H1 (cell line): Measurements from ENCODE around the gene ACADVL. TPM values are rescaled to one million over a fixed set of nuclear protein-coding genes. Genes with fewer than 3 reads are reported as not detected.

ENCODE experiments used
- CTCF ChIA-PET: fragments of 300-600 bp; sonication (Branson Sonifier 250); formaldehyde crosslinking; loops from one replicate; lab custom pipeline; 2021; ENCODE audit not compliant: partially characterized antibody; lab: Charles Lee
- POLR2A ChIA-PET: fragments of 300-600 bp; sonication (Branson Sonifier 250); formaldehyde crosslinking; loops from one replicate; lab custom pipeline; 2021; ENCODE audit warnings: inconsistent platforms; ENCODE audit not compliant: partially characterized antibody; lab: Charles Lee
- DNase-seq, 2 experiments: peaks; one replicate each; pipeline versions ENCODE4 v3.0.0 to v3.0.0-alpha.2; 2010 to 2022; ENCODE audit warnings: low spot score in 2 of 2, low read depth in 1 of 2, mixed read lengths in 1 of 2
- FAIRE-seq: peaks from 2 replicates; lab custom pipeline; 2011; peaks lifted over from hg19 to GRCh38; lab: Jason Lieb, UNC
- H2AFZ ChIP-seq: 2 replicates; pipeline ENCODE4 v1.8.1; 2012; ENCODE audit warnings: low read length, inconsistent platforms
- H2AK5ac ChIP-seq: 2 replicates; pipeline ENCODE4 v1.6.1; 2013; ENCODE audit warnings: low read depth, low read length
- H2BK120ac ChIP-seq: replicated peaks from 2 replicates; pipeline ENCODE3; 2013; ENCODE audit warnings: low read depth, low read length, inconsistent platforms
- H2BK12ac ChIP-seq: 2 replicates; pipeline ENCODE4 v1.6.1; 2013; ENCODE audit warnings: low read depth, low read length
- H2BK15ac ChIP-seq: 2 replicates; pipeline ENCODE4 v1.6.1; 2013; ENCODE audit warnings: low read length
- H2BK20ac ChIP-seq: 2 replicates; pipeline ENCODE4 v1.6.1; 2013; ENCODE audit warnings: low read length
- H2BK5ac ChIP-seq: 2 replicates; pipeline ENCODE4 v1.6.1; 2013; ENCODE audit warnings: low read depth, low read length
- H3K14ac ChIP-seq: 2 replicates; pipeline ENCODE4 v1.6.1; 2013; ENCODE audit warnings: inconsistent platforms; ENCODE audit not compliant: insufficient read length
- H3K18ac ChIP-seq: 2 replicates; pipeline ENCODE4 v1.6.1; 2013; ENCODE audit warnings: low read length; ENCODE audit errors: extremely low read depth
- H3K23ac ChIP-seq: 2 replicates; pipeline ENCODE4 v1.6.1; 2013; ENCODE audit warnings: inconsistent platforms; ENCODE audit not compliant: insufficient read length
- H3K23me2 ChIP-seq: 2 replicates; pipeline ENCODE4 v1.6.1; 2013; ENCODE audit warnings: low read depth, low read length
- H3K27ac ChIP-seq: 2 replicates; pipeline ENCODE4 v1.6.1; 2011; ENCODE audit warnings: low read depth, low read length, inconsistent platforms
- H3K27me3 ChIP-seq, 4 experiments: replicated peaks in 1 of 4; 1 replicate in 1 of 4; 2 replicates in 3 of 4; pipeline versions ENCODE4 v1.6.1 to v1.8.1; 2011 to 2013; ENCODE audit warnings: low read length in 3 of 4, mild to moderate bottlenecking in 3 of 4, inconsistent platforms in 2 of 4, mixed read lengths in 2 of 4, moderate library complexity in 1 of 4; ENCODE audit not compliant: control insufficient read depth in 3 of 4, insufficient read depth in 3 of 4; ENCODE audit errors: extremely low read depth in 1 of 4
- H3K36me3 ChIP-seq, 4 experiments: 2 replicates each; pipeline versions ENCODE4 v1.6.1 to v1.8.1; 2011 to 2013; ENCODE audit warnings: mild to moderate bottlenecking in 4 of 4, low read length in 3 of 4, moderate library complexity in 2 of 4, control low read depth in 1 of 4, inconsistent platforms in 1 of 4; ENCODE audit not compliant: insufficient read depth in 4 of 4, control insufficient read depth in 2 of 4
- H3K4ac ChIP-seq: replicated peaks from 2 replicates; pipeline ENCODE3; 2013; ENCODE audit warnings: low read length, low read depth, mixed read lengths, inconsistent platforms; ENCODE audit not compliant: insufficient read length
- H3K4me1 ChIP-seq, 4 experiments: replicated peaks in 1 of 4; 1 replicate in 1 of 4; 2 replicates in 3 of 4; pipeline versions ENCODE4 v1.6.1 to v1.8.1; 2011 to 2013; ENCODE audit warnings: low read length in 3 of 4, inconsistent platforms in 2 of 4, mixed read lengths in 1 of 4; ENCODE audit not compliant: insufficient read depth in 4 of 4, control insufficient read depth in 3 of 4
- H3K4me2 ChIP-seq, 2 experiments: 2 replicates each; pipeline versions ENCODE4 v1.6.1 to v1.8.1; 2011 to 2013; ENCODE audit warnings: low read depth in 2 of 2, low read length in 2 of 2, control low read depth in 1 of 2, inconsistent platforms in 1 of 2, mild to moderate bottlenecking in 1 of 2; ENCODE audit not compliant: insufficient read depth in 1 of 2
- H3K4me3 ChIP-seq, 4 experiments: fragments of 200-600, 300-600 bp in 1 of 4; sonication (generic), shearing (Covaris generic), sonication (Bioruptor Twin) in 1 of 4; 2 replicates each; pipeline versions ENCODE4 v1.5.1 to v1.8.1; 2011 to 2016; ENCODE audit warnings: low read length in 4 of 4, low read depth in 3 of 4, control low read depth in 2 of 4, inconsistent platforms in 2 of 4, mild to moderate bottlenecking in 2 of 4, mixed read lengths in 1 of 4, moderate library complexity in 1 of 4; ENCODE audit not compliant: insufficient read depth in 2 of 4; ENCODE audit errors: extremely low read depth in 1 of 4
- H3K56ac ChIP-seq: replicated peaks from 2 replicates; pipeline ENCODE3; 2013; ENCODE audit warnings: low read depth, mild to moderate bottlenecking, mixed read lengths, low read length, inconsistent platforms; ENCODE audit not compliant: insufficient read length
- H3K79me1 ChIP-seq: 2 replicates; pipeline ENCODE4 v1.6.1; 2013; ENCODE audit warnings: low read depth, low read length, control low read depth
- H3K79me2 ChIP-seq, 2 experiments: 2 replicates each; pipeline versions ENCODE4 v1.6.1 to v1.8.1; 2012 to 2013; ENCODE audit warnings: low read length in 2 of 2, mild to moderate bottlenecking in 2 of 2, inconsistent platforms in 1 of 2; ENCODE audit not compliant: insufficient read depth in 2 of 2, control insufficient read depth in 1 of 2
- H3K9ac ChIP-seq, 4 experiments: replicated peaks in 1 of 4; 1 replicate in 1 of 4; 2 replicates in 3 of 4; pipeline versions ENCODE4 v1.6.1 to v1.8.1; 2011 to 2013; ENCODE audit warnings: low read depth in 3 of 4, low read length in 3 of 4, control low read depth in 2 of 4, mild to moderate bottlenecking in 2 of 4, moderate library complexity in 2 of 4, inconsistent platforms in 1 of 4; ENCODE audit errors: extremely low read depth in 1 of 4
- H3K9me3 ChIP-seq, 2 experiments: 2 replicates each; pipeline versions ENCODE4 v1.6.1 to v1.8.1; 2012 to 2013; ENCODE audit warnings: mild to moderate bottlenecking in 2 of 2, moderate library complexity in 2 of 2, control low read depth in 1 of 2, inconsistent platforms in 1 of 2, low read depth in 1 of 2, low read length in 1 of 2, mixed read lengths in 1 of 2; ENCODE audit not compliant: insufficient read depth in 2 of 2
- H4K20me1 ChIP-seq, 2 experiments: replicated peaks in 1 of 2; 2 replicates each; pipeline versions ENCODE3 to v1.8.1; 2011 to 2013; ENCODE audit warnings: inconsistent platforms in 2 of 2, low read length in 2 of 2, mild to moderate bottlenecking in 1 of 2; ENCODE audit not compliant: insufficient read depth in 2 of 2, control insufficient read depth in 1 of 2
- H4K5ac ChIP-seq: 2 replicates; pipeline ENCODE4 v1.6.1; 2013; ENCODE audit warnings: low read length, low read depth, mixed read lengths, inconsistent platforms; ENCODE audit not compliant: insufficient read length
- H4K8ac ChIP-seq: 2 replicates; pipeline ENCODE4 v1.8.0; 2013; ENCODE audit warnings: mild to moderate bottlenecking, moderate library complexity, low read length, inconsistent platforms; ENCODE audit not compliant: insufficient read depth; ENCODE audit errors: extremely low read depth
- H4K91ac ChIP-seq: replicated peaks from 2 replicates; pipeline ENCODE3; 2013; ENCODE audit warnings: low read length, mixed read lengths, inconsistent platforms; ENCODE audit not compliant: insufficient read length
- CBX8 ChIP-seq: fragments of 300-800, 300-1000 bp; sonication (generic); IDR thresholded peaks from 2 replicates; pipeline ENCODE4 v1.7.1; 2016; ENCODE audit warnings: low read depth, low read length, borderline replicate concordance
- CEBPB ChIP-seq: IDR thresholded peaks from 2 replicates; pipeline ENCODE4 v1.6.1; 2012; ENCODE audit warnings: low read depth, low read length
- CHD2 ChIP-seq: IDR thresholded peaks from 2 replicates; pipeline ENCODE4 v1.6.1; 2012; ENCODE audit warnings: low read length, improper control_type of control experiment
- CTBP2 ChIP-seq: IDR thresholded peaks from 2 replicates; pipeline ENCODE4 v1.7.0; 2011; ENCODE audit warnings: borderline replicate concordance, mild to moderate bottlenecking, moderate library complexity, mixed read lengths, low read length; ENCODE audit not compliant: insufficient read depth, insufficient read length
- SAP30 ChIP-seq: fragments of 300-600 bp; sonication (generic); IDR thresholded peaks from 2 replicates; pipeline ENCODE4 v1.7.1; 2012; ENCODE audit warnings: low read length, moderate library complexity, mild to moderate bottlenecking, inconsistent platforms; ENCODE audit not compliant: insufficient read depth, insufficient replicate concordance
- TAF1 ChIP-seq: IDR thresholded peaks from 2 replicates; pipeline ENCODE4 v1.6.1; 2011; ENCODE audit warnings: mild to moderate bottlenecking, low read depth, low read length
- TEAD4 ChIP-seq: IDR thresholded peaks from 2 replicates; pipeline ENCODE4 v1.6.1; 2012; ENCODE audit warnings: low read depth, low read length, inconsistent platforms, mixed read lengths
- WGBS, 2 experiments: shearing (Covaris generic) in 1 of 2; methylation state at CpG; one replicate each; pipeline versions ENCODE4 v1.1.6 to v1.1.7; 2013 to 2015; ENCODE audit warnings: low lambda C conversion rate in 2 of 2, mixed read lengths in 2 of 2, inconsistent platforms in 1 of 2, low coverage in 1 of 2, missing lambda C conversion rate in 1 of 2; ENCODE audit not compliant: insufficient replicate concordance in 2 of 2, insufficient coverage in 1 of 2, insufficient read length in 1 of 2; ENCODE audit errors: extremely low coverage in 1 of 2, missing lambda C conversion rate in 1 of 2; 5-methylcytosine and 5-hydroxymethylcytosine counted together
- polyA plus RNA-seq, 7 experiments: library from polyadenylated mRNA; depleted of rRNA in 3 of 7; stranded (reverse) in 5 of 7; unstranded in 2 of 7; fragments of >200 nt in 5 of 7; fragments of 200-250 nt in 2 of 7; gene quantifications; 1 replicate in 5 of 7; 2 replicates in 1 of 7; 4 replicates in 1 of 7; pipeline versions ENCODE4 v1.2.1 to v1.2.3, GENCODE V29; 2011 to 2013; ENCODE audit warnings: missing spikeins in 2 of 7, mixed read lengths in 2 of 7
- total RNA-seq: library from RNA; stranded (reverse); fragmentation: NEBNext Ultra II Directional; extraction: Animal tissue kit (Norgen Biotek cat#: 25700); gene quantifications from 2 replicates; pipeline ENCODE4 v1.2.1, GENCODE V29; 2021
- TF ChIP-seq, protein P1 (sequence below): IDR thresholded peaks from 2 replicates; pipeline ENCODE4 v1.6.1; 2012; ENCODE audit warnings: inconsistent platforms
- TF ChIP-seq, protein P2 (sequence below): IDR thresholded peaks from 2 replicates; pipeline ENCODE4 v1.6.1; 2011; ENCODE audit warnings: low read length, improper control_type of control experiment

Gene ACADVL
- total and polyA plus RNA-seq, 2 of the 8 experiments (the other 6 are each of a cell fraction or from before 2014, with no cell fraction given) = 181 to 231 TPM

DNA sequence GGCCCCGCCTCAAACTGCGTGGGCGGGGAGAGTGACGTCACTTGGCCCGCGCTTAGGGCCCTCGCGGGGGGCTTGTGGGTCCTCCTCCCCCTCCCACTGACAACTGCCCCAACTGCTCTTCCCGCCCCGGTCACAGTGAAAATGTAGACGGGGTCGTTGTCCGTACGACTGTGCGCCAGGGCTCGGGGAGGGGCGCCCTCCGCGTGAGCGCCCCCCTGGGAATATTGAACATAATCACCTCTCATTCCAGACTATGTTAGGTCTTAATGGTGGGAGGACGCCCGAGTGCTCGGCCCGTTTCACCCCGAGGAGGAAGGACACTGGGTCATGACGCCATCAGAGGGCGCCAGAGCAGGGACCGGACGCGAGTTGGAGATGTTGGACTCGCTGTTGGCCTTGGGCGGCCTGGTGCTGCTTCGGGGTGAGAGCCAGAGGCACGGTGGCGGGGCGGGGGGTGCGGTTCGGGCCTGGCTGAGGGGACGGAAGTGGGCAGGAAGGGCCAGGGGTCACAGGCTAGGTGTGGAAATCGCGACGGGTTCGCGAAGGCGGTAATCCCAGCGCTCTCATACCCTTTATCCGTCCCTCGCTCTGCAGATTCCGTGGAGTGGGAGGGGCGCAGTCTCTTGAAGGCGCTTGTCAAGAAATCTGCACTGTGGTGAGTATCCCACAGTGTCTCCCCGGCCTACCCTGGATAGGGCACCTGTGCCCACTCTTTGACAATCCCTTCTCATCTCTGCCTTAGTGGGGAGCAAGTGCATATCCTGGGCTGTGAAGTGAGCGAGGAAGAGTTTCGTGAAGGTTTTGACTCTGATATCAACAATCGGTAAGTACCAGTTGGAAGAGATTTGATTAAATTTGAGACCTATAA is 32.7 kb downstream of the ACADVL start, which contains the start of gene ELP5:
Gene ELP5 (plus strand): TSS at position 40 of the 868 bp plus-strand sequence. CDS start 336 bp downstream, at position 376.
- Histone ChIP-seq H4K5ac (peak within 1 kb of the TSS; percentile 92), H3K79me1 (peaks cover 16% of the 10 kb centered on the region), H4K8ac (peak within 1 kb of the TSS; percentile 99), H3K4ac (peak within 1 kb of the TSS; percentile 88), H2AK5ac (no peak within 1 kb of the TSS), H3K56ac (peak within 1 kb of the TSS; percentile 73), H3K14ac (no peak within 1 kb of the TSS), H2BK15ac (no peak within 1 kb of the TSS), H4K91ac (peak within 1 kb of the TSS; percentile 70), H3K23ac (no peak within 1 kb of the TSS), H3K4me1 (peaks cover 0 to 9% (median 4%) of the 10 kb centered on the region in 4 experiments; a peak in 6 of 7 replicates), H3K79me2 (peaks cover 23 to 48% of the 10 kb centered on the region in 2 experiments), H3K27me3 (no peaks in the 10 kb centered on the region), H2BK120ac (no peak within 1 kb of the TSS), H3K9ac (peak within 1 kb of the TSS; percentile 87 to 91 (median 90)), H3K36me3 (peaks cover 2 to 17% (median 10%) of the 10 kb centered on the region in 4 experiments; a peak in 6 of 8 replicates), H3K4me2 (peak within 1 kb of the TSS; percentile 89 to 99), H2BK5ac (peak within 1 kb of the TSS; percentile 89), H3K27ac (peak within 1 kb of the TSS; percentile 97), H2BK12ac (peak within 1 kb of the TSS; percentile 86), H3K18ac (peak within 1 kb of the TSS; percentile 97), H3K9me3 (no peaks in the 10 kb centered on the region), H2BK20ac (no peak within 1 kb of the TSS), H3K23me2 (peaks cover 7% of the 10 kb centered on the region), H4K20me1 (peaks cover 4 to 11% of the 10 kb centered on the region in 2 experiments), H3K4me3 (peak within 1 kb of the TSS; percentile 58 to 84 (median 79)), H2AFZ (peak within 1 kb of the TSS; percentile 93; the same call in 1 of the 2 replicates)
- ChIA-PET CTCF (no interaction called here), POLR2A (interaction anchor here (1.0 to 8.3 kb wide), 10 partner anchors 9 to 44 kb away, joined by 3 to 121 read pairs (median 7); partner anchors contain the start of genes ACADVL, CLDN7, DLG4 and DVL2)
- DNase-seq = peak in 1 of 2 experiments; percentile 97
- FAIRE-seq = peak; percentile 7
- 7% methylated on average over 39 of the region's 55 CpGs; no CpG with 5 or more reads in 1 of the 2 experiments for WGBS, 2 experiments
- no peak for TF ChIP-seq TEAD4
- 0 out of 2 replicates have a peak, but pooled peaks have one; percentile 5 for TF ChIP-seq CHD2
- TF ChIP-seq, protein P1, sequence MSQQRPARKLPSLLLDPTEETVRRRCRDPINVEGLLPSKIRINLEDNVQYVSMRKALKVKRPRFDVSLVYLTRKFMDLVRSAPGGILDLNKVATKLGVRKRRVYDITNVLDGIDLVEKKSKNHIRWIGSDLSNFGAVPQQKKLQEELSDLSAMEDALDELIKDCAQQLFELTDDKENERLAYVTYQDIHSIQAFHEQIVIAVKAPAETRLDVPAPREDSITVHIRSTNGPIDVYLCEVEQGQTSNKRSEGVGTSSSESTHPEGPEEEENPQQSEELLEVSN = no peak
- TF ChIP-seq, protein P2, sequence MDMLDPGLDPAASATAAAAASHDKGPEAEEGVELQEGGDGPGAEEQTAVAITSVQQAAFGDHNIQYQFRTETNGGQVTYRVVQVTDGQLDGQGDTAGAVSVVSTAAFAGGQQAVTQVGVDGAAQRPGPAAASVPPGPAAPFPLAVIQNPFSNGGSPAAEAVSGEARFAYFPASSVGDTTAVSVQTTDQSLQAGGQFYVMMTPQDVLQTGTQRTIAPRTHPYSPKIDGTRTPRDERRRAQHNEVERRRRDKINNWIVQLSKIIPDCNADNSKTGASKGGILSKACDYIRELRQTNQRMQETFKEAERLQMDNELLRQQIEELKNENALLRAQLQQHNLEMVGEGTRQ = no peak
- TF ChIP-seq CTBP2 = no peak
- TF ChIP-seq TAF1 = peak; percentile 80
- TF ChIP-seq CEBPB = no peak
- TF ChIP-seq SAP30 = peak; percentile 11
- TF ChIP-seq CBX8 = no peak
